Activated B cell treated with CpG ODN at 0.5 μM for 24 hours (primary cell): ENCODE measurements around the gene SPATA18. TPM values are rescaled to one million over a fixed set of nuclear protein-coding genes. Genes with fewer than 3 reads are reported as not detected.

Source experiments
- ATAC-seq: fragments of 200-7000 bp; cut with Tn5 transposase; one replicate; pipeline ENCODE4 v1.10.0; 2021; ENCODE audit warnings: low read depth, mild to moderate bottlenecking, moderate library complexity
- CTCF ChIA-PET: fragments of 350-600 bp; sonication (Branson Sonifier 250); formaldehyde crosslinking; loops from one replicate; lab custom pipeline; 2021; ENCODE audit warnings: antibody characterized with exemption; lab: Charles Lee
- POLR2A ChIA-PET: fragments of 350-600 bp; sonication (Branson Sonifier 250); formaldehyde crosslinking; loops from one replicate; lab custom pipeline; 2021; ENCODE audit warnings: antibody characterized with exemption; lab: Charles Lee
- DNase-seq: peaks from one replicate; pipeline ENCODE4 v3.0.0; 2022
- H3K27ac Mint-ChIP-seq: one replicate; pipeline ENCODE4 v1.8.0; 2020; ENCODE audit warnings: mixed read lengths
- H3K27me3 Mint-ChIP-seq: one replicate; pipeline ENCODE4 v1.8.0; 2021; ENCODE audit warnings: mixed read lengths
- H3K36me3 Mint-ChIP-seq: one replicate; pipeline ENCODE4 v1.8.0; 2021; ENCODE audit warnings: low read depth, mixed read lengths
- H3K4me1 Mint-ChIP-seq: one replicate; pipeline ENCODE4 v1.8.0; 2021; ENCODE audit warnings: mixed read lengths
- H3K4me3 Mint-ChIP-seq: one replicate; pipeline ENCODE4 v1.8.0; 2020; ENCODE audit warnings: mild to moderate bottlenecking, mixed read lengths
- H3K9me3 Mint-ChIP-seq: one replicate; pipeline ENCODE4 v1.8.0; 2020; ENCODE audit warnings: mixed read lengths
- intact Hi-C: fragments of 100-400 bp; cut with micrococcal nuclease; formaldehyde crosslinking; loops from one replicate; pipeline ENCODE4 v1.15.1; 2024
- total RNA-seq: library from RNA; stranded (reverse); gene quantifications from 2 replicates; pipeline ENCODE4 v1.2.3, GENCODE V29; 2022
- TF ChIP-seq, protein P1 (sequence below): fragments of 200-600 bp; IDR thresholded peaks from one replicate; pipeline ENCODE4 v1.8.0; 2022; ENCODE audit warnings: antibody characterized with exemption, mild to moderate bottlenecking

Gene SPATA18
- total RNA-seq, 1 donor from 2014 or later: 2.8 TPM

DNA sequence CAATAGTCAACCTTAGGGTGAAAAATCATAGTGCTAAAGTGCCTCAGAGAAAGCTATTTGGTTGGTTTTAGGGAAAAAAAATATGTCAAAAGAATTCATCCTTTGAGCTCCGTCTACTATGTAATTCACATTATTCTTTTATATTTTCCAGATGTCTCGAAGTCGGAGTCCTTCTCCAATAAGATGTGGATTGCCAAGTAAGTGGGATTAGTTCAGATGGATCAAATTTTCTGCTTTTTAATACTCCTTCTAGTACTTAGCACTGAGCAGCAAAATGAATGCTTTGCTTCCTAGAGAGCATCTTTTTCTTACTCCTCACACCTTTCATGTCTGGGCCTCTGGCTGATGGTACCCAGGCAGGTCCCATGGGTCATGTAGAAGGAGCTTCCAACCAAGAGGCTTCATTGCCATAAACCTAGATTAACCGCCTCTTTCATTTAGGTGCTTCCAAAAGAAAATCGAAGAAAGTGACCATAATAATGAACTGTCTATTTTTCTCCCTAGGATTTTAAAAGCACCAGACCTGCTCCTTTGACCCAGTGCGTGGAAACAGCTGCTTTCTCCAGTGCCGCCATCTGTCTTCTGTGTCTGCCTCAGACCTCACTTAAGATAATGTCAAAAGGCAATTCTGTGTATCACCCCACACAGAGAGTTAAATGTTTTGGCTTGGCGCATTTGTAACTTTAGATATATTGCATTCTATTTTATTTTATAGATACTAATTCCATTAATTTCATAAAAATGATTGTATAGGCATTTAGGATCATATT, 43.5 kb downstream of the SPATA18 start:
- intact Hi-C loops: no loop called here
- TF ChIP-seq, protein P1, sequence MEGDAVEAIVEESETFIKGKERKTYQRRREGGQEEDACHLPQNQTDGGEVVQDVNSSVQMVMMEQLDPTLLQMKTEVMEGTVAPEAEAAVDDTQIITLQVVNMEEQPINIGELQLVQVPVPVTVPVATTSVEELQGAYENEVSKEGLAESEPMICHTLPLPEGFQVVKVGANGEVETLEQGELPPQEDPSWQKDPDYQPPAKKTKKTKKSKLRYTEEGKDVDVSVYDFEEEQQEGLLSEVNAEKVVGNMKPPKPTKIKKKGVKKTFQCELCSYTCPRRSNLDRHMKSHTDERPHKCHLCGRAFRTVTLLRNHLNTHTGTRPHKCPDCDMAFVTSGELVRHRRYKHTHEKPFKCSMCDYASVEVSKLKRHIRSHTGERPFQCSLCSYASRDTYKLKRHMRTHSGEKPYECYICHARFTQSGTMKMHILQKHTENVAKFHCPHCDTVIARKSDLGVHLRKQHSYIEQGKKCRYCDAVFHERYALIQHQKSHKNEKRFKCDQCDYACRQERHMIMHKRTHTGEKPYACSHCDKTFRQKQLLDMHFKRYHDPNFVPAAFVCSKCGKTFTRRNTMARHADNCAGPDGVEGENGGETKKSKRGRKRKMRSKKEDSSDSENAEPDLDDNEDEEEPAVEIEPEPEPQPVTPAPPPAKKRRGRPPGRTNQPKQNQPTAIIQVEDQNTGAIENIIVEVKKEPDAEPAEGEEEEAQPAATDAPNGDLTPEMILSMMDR: no peak
- no peak overlapping the region for H3K27ac Mint-ChIP-seq
- H3K27me3 Mint-ChIP-seq: peaks cover 6% of the 10 kb centered on the region
- no peaks in the 10 kb centered on the region for H3K4me1 Mint-ChIP-seq
- no peaks in the 10 kb centered on the region for H3K36me3 Mint-ChIP-seq
- ChIA-PET CTCF (no interaction called here), POLR2A (no interaction called here)
- no peak overlapping the region for H3K4me3 Mint-ChIP-seq
- DNase-seq (no peak), ATAC-seq (no peak)
- no peaks in the 10 kb centered on the region for H3K9me3 Mint-ChIP-seq

DNA sequence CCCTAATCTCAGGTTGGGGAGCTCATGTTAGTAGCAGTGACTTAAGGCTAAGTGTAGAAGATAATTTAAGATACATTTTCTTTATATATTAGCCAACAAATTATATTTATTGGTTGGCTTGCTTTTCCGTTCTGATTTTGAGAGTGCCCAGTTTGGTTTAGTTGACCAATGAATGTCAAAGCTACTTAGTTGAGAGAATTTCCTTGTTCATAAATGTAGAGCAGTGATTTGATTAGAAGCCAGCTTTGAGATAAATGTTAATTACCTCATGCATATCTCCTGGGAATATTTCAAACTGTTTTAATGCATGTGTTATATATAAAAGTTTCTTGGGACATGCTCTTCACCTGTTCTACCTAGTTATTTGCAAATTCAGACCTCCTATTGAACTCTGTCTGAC, 44.3 kb downstream of the SPATA18 start:
- no peaks in the 10 kb centered on the region for H3K36me3 Mint-ChIP-seq
- peaks cover 6% of the 10 kb centered on the region for H3K27me3 Mint-ChIP-seq
- TF ChIP-seq, protein P1: no peak
- H3K27ac Mint-ChIP-seq: no peak overlapping the region
- DNase-seq (no peak), ATAC-seq (no peak)
- H3K4me3 Mint-ChIP-seq: no peak overlapping the region
- no peaks in the 10 kb centered on the region for H3K9me3 Mint-ChIP-seq
- POLR2A ChIA-PET: no interaction called here
- no peaks in the 10 kb centered on the region for H3K4me1 Mint-ChIP-seq
- CTCF ChIA-PET: no interaction called here
- intact Hi-C loops: no loop called here

DNA sequence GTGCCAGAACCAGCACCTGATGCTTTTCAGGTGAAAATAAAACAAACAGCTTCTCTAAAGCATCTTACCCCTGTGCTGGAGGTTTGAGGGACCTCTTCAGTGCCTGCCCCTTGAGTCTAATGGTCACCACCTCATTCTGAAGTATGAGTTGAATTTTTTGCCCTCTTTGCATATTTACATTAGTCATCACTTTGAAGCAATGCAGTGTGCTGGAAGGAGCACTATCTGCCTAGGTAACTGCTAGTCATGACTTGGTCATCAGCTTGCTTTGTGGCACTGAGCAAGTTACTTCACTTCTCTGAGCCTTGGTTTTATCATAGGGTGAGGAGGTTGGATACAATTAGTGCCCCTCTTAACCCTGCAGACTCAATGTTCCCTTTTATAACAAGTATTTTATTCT, 44.9 kb downstream of the SPATA18 start:
- H3K4me3 Mint-ChIP-seq: no peak overlapping the region
- H3K27me3 Mint-ChIP-seq: peaks cover 2% of the 10 kb centered on the region
- TF ChIP-seq, protein P1: no peak
- no peaks in the 10 kb centered on the region for H3K4me1 Mint-ChIP-seq
- POLR2A ChIA-PET: no interaction called here
- H3K36me3 Mint-ChIP-seq: no peaks in the 10 kb centered on the region
- intact Hi-C loops: no loop called here
- CTCF ChIA-PET: no interaction called here
- no peak for ATAC-seq
- no peaks in the 10 kb centered on the region for H3K9me3 Mint-ChIP-seq
- no peak overlapping the region for H3K27ac Mint-ChIP-seq
- DNase-seq: no peak

DNA sequence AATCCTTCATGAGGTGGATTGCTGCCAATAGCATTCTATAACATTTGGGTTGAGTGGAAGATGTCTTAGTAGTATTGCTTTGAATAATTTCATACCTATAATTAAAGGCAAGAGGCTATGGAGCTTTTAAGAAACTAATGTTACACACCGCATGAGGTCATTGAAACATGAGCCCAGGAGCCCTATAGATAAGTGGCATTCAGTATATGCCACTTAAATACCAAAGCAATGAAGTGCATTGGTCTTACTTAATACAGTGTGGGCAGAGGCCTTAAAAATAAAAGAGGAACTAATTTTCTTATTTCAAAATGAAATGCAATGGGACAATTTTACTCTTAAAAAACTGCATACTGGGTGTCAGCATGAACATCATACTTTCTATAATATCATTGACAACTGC, 47.5 kb downstream of the SPATA18 start:
- TF ChIP-seq, protein P1: no peak
- Mint-ChIP-seq H3K36me3 (no peaks in the 10 kb centered on the region), H3K4me3 (no peak overlapping the region), H3K27me3 (no peaks in the 10 kb centered on the region), H3K9me3 (no peaks in the 10 kb centered on the region), H3K4me1 (no peaks in the 10 kb centered on the region), H3K27ac (no peak overlapping the region)
- no peak for DNase-seq
- CTCF ChIA-PET: no interaction called here
- intact Hi-C loops: no loop called here
- no peak for ATAC-seq
- POLR2A ChIA-PET: no interaction called here

DNA sequence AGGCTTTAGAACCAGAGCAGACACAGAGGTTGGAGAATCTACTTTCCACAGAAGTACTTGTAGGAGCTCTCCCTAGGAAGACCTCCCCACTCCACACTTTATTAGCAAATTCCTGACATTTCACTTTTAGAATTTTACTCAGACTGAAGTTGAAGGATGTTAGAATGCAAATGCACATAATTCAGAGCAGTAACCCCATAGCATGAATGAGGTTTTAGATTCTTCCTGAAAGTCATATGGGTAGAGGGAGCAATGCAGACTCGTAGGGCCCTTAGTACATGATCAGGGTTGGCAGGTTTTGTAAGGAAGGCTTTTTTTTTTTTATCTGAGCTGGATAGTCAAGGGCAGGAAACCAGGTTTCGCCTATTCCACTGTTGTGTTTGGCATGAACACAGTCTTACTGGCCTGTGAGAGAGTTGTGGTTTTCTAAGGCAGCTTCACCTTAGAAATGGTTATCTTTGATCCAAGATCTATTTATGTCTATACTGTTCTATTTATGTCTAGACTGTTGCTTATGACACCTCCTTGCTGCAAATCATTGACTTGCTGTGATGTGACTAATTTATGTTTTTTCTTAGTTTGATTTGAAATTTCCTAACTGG, 48.9 kb downstream of the SPATA18 start:
- Mint-ChIP-seq H3K4me3 (no peak overlapping the region), H3K36me3 (no peaks in the 10 kb centered on the region), H3K4me1 (no peaks in the 10 kb centered on the region), H3K27ac (no peak overlapping the region), H3K9me3 (no peaks in the 10 kb centered on the region), H3K27me3 (no peaks in the 10 kb centered on the region)
- CTCF ChIA-PET: no interaction called here
- no peak for DNase-seq
- no peak for ATAC-seq
- POLR2A ChIA-PET: no interaction called here
- intact Hi-C loops: no loop called here
- TF ChIP-seq, protein P1: no peak
